ENCODE measurements around the gene PCK2. TPM values are rescaled to one million over a fixed set of nuclear protein-coding genes. Genes with fewer than 3 reads are reported as not detected.

Gene PCK2
- total and polyA plus RNA-seq, 4 donors: 39.8 to 250 (median 221) TPM

DNA sequence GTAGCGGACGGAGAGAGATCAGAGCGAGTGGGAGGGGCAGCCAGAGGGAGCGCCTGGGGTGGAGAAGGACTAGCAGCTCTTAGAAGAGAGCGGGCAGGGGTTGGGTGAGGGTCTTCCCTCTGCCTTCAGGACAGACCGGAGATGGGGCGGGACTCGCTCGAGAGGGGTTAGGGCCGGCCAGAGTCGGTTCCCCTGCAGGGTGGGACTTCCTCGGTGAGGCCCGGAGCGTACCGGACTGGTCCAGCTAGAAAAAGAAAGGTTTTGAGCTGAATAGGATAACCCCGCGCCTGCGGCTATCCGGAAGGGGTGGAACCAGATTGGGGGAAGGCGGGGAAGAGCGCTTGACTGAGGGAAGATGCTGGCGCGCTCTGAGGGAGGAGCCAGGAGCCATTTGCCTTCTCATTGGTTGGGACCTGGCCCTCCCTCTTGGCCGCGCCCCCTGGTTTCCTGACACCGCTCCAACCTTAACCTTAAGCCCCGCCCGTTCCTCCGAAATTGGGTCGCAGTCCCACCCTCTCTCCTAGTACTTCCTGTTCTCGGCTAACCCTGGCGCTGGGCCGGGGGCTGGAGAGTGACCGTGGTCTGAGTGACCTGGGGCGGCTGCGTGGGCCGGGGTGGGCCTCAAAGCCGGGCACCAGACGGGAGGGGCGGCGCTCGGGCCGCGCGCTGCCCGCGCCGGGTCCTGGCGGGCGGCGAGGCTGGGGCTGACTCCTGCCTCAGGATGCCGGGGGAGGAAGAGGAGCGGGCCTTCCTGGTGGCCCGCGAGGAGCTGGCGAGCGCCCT lies 53.1 kb downstream of the PCK2 start, which contains the start of gene RNF31:
RNF31 (plus strand) TSS at position 521 of the 783 bp plus-strand sequence; CDS start at position 722, 201 bp downstream.
- Histone ChIP-seq H3K4me3 (ENCODE audit: low read depth in 1 of 3, low read length in 3 of 3) (peak within 1 kb of the TSS; percentile 87 to 97 (median 93)), H3K9ac (ENCODE audit: low read depth in 1 of 2, low read length in 2 of 2) (peak within 1 kb of the TSS; percentile 57 to 79), H3K36me3 (ENCODE audit: control insufficient read depth in 4 of 4, insufficient read depth in 3 of 4, low read depth in 1 of 4, low read length in 3 of 4) (peaks cover 5 to 39% (median 34%) of the 10 kb centered on the region in 4 donors), H3K27me3 (ENCODE audit: control insufficient read depth in 4 of 4, insufficient read depth in 4 of 4, low read length in 3 of 4) (no peaks in the 10 kb centered on the region), H3K9me3 (ENCODE audit: control insufficient read depth in 4 of 4, low read length in 3 of 4) (no peaks in the 10 kb centered on the region), H3K4me1 (ENCODE audit: control insufficient read depth in 4 of 4, insufficient read depth in 4 of 4, low read length in 3 of 4) (peaks cover 3 to 37% (median 22%) of the 10 kb centered on the region in 4 donors), H3K27ac (ENCODE audit: low read depth in 1 of 2, low read length in 2 of 2) (peak within 1 kb of the TSS; percentile 89 to 91)
- TF ChIP-seq, protein P1, sequence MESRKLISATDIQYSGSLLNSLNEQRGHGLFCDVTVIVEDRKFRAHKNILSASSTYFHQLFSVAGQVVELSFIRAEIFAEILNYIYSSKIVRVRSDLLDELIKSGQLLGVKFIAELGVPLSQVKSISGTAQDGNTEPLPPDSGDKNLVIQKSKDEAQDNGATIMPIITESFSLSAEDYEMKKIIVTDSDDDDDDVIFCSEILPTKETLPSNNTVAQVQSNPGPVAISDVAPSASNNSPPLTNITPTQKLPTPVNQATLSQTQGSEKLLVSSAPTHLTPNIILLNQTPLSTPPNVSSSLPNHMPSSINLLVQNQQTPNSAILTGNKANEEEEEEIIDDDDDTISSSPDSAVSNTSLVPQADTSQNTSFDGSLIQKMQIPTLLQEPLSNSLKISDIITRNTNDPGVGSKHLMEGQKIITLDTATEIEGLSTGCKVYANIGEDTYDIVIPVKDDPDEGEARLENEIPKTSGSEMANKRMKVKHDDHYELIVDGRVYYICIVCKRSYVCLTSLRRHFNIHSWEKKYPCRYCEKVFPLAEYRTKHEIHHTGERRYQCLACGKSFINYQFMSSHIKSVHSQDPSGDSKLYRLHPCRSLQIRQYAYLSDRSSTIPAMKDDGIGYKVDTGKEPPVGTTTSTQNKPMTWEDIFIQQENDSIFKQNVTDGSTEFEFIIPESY (IDR thresholded peaks at IDR 0.05): no peak
- peak; percentile 72 for TF ChIP-seq TAF1 (conservative IDR thresholded peaks at IDR 0.05)
- no peak for TF ChIP-seq JUND (IDR thresholded peaks at IDR 0.05)
- no peak for TF ChIP-seq FOXA2 (IDR thresholded peaks at IDR 0.05)
- TF ChIP-seq, protein P2, sequence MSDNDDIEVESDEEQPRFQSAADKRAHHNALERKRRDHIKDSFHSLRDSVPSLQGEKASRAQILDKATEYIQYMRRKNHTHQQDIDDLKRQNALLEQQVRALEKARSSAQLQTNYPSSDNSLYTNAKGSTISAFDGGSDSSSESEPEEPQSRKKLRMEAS (IDR thresholded peaks at IDR 0.05): no peak
- TF ChIP-seq RXRA (IDR thresholded peaks at IDR 0.05): peak; percentile 57 to 58
- TF ChIP-seq, protein P3, sequence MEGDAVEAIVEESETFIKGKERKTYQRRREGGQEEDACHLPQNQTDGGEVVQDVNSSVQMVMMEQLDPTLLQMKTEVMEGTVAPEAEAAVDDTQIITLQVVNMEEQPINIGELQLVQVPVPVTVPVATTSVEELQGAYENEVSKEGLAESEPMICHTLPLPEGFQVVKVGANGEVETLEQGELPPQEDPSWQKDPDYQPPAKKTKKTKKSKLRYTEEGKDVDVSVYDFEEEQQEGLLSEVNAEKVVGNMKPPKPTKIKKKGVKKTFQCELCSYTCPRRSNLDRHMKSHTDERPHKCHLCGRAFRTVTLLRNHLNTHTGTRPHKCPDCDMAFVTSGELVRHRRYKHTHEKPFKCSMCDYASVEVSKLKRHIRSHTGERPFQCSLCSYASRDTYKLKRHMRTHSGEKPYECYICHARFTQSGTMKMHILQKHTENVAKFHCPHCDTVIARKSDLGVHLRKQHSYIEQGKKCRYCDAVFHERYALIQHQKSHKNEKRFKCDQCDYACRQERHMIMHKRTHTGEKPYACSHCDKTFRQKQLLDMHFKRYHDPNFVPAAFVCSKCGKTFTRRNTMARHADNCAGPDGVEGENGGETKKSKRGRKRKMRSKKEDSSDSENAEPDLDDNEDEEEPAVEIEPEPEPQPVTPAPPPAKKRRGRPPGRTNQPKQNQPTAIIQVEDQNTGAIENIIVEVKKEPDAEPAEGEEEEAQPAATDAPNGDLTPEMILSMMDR (IDR thresholded peaks at IDR 0.05; ENCODE audit: low read depth, low read length, missing input control): no peak
- TF ChIP-seq, protein P4, sequence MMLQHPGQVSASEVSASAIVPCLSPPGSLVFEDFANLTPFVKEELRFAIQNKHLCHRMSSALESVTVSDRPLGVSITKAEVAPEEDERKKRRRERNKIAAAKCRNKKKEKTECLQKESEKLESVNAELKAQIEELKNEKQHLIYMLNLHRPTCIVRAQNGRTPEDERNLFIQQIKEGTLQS (IDR thresholded peaks at IDR 0.05): no peak
- TF ChIP-seq HNF4G (IDR thresholded peaks at IDR 0.05): no peak
- peak; percentile 27 for TF ChIP-seq NR2F2 (IDR thresholded peaks at IDR 0.05)
- TF ChIP-seq YY1 (IDR thresholded peaks at IDR 0.05): peak; percentile 10
- TF ChIP-seq EGR1 (IDR thresholded peaks at IDR 0.05; ENCODE audit: low read depth in 2 of 2): peak in 1 of 2 donors; percentile 6
- TF ChIP-seq FOXA1 (IDR thresholded peaks at IDR 0.05): no peak
- TF ChIP-seq HNF4A (conservative IDR thresholded peaks at IDR 0.05): peak in 1 of 2 donors; percentile 35
- TF ChIP-seq GABPA (IDR thresholded peaks at IDR 0.05 in 1 of 2, conservative IDR thresholded peaks at IDR 0.05 in 1 of 2): peak; percentile 60 to 86
- TF ChIP-seq RAD21 (IDR thresholded peaks at IDR 0.05): peak in 1 of 2 donors; percentile 40
- TF ChIP-seq, protein P5, sequence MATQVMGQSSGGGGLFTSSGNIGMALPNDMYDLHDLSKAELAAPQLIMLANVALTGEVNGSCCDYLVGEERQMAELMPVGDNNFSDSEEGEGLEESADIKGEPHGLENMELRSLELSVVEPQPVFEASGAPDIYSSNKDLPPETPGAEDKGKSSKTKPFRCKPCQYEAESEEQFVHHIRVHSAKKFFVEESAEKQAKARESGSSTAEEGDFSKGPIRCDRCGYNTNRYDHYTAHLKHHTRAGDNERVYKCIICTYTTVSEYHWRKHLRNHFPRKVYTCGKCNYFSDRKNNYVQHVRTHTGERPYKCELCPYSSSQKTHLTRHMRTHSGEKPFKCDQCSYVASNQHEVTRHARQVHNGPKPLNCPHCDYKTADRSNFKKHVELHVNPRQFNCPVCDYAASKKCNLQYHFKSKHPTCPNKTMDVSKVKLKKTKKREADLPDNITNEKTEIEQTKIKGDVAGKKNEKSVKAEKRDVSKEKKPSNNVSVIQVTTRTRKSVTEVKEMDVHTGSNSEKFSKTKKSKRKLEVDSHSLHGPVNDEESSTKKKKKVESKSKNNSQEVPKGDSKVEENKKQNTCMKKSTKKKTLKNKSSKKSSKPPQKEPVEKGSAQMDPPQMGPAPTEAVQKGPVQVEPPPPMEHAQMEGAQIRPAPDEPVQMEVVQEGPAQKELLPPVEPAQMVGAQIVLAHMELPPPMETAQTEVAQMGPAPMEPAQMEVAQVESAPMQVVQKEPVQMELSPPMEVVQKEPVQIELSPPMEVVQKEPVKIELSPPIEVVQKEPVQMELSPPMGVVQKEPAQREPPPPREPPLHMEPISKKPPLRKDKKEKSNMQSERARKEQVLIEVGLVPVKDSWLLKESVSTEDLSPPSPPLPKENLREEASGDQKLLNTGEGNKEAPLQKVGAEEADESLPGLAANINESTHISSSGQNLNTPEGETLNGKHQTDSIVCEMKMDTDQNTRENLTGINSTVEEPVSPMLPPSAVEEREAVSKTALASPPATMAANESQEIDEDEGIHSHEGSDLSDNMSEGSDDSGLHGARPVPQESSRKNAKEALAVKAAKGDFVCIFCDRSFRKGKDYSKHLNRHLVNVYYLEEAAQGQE (IDR thresholded peaks at IDR 0.05): no peak
- peak; percentile 77 for TF ChIP-seq SP1 (IDR thresholded peaks at IDR 0.05)
- under 1% methylated on average over 57 of the region's 57 CpGs for WGBS
- peak; percentile 96 for DNase-seq (ENCODE audit: low spot score)

All from liver (tissue), 9 donors.